ENCODE results near the gene SMARCB1. TPM values are rescaled to one million over a fixed set of nuclear protein-coding genes. Genes with fewer than 3 reads are reported as not detected.

Gene SMARCB1
- total and polyA plus RNA-seq, 2 donors (not counting 1 experiment from before 2014, with no cell fraction given): 20.5 to 86.4 TPM

DNA sequence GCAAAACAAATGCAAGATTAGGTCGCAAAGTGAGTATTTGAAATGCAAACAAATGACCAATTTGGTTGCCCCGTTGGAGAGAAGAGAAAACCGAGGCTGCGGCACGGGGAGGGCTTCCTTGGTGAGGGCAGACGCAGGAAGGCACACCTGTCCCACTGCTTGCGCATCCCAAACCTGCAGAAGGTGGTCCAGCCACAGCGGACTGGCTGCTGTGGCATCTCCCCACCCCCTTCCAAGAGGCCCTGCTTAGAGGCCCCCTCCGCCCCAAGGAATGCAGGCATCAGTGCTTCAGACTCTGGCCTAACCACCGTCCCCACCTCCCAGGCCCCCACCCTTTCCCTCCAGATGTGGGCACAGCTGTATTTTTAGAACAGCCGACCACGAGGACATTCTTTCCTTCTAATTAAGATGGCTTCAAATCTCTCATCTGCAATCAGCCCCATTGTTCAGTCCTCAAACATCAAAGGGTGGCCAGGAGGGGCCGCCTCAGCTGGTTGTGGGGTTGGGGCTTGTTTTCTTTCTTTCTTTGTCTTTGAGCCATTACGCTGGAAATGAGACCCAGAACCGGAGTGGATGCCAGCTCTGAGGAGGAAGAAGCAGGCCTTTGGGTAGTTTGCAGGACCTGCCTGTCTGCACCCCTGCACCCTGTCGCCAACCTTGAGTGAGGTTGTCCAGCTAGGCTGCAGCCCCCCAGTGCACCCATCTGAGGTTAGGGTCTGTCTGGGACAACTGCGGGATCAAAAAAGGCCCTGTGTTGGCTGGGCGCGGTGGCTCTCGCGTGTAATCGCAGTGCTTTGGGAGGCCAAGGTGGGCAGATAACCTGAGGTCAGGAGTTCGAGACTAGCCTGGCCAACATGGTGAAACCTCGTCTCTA lies 61.5 kb downstream of the SMARCB1 start:
- H3K9me3 ChIP-seq (ENCODE audit: control insufficient read depth, insufficient read depth, low read depth, low read length): no peaks in the 10 kb centered on the region
- H3K4me3 ChIP-seq (replicated peaks in 1 of 4; ENCODE audit: control extremely low read depth in 1 of 4, insufficient read depth in 1 of 4, low read depth in 3 of 4, low read length in 4 of 4): no peak overlapping the region
- no peaks in the 10 kb centered on the region for H4K20me1 ChIP-seq (ENCODE audit: control insufficient read depth, extremely low read depth, insufficient read depth, low read length)
- H3K36me3 ChIP-seq (ENCODE audit: control insufficient read depth, insufficient read depth, low read length): no peaks in the 10 kb centered on the region
- no peak overlapping the region for H3K9ac ChIP-seq (ENCODE audit: insufficient read depth, low read length)
- no peak for DNase-seq (ENCODE audit: low read depth in 2 of 2)
- no peaks in the 10 kb centered on the region for H3K79me2 ChIP-seq (ENCODE audit: control insufficient read depth, insufficient read depth, low read length)
- no peak overlapping the region for H3K27ac ChIP-seq (ENCODE audit: insufficient read depth, low read length)
- H3K4me2 ChIP-seq (ENCODE audit: extremely low read depth, insufficient read depth, low read length): no peak overlapping the region
- H3K27me3 ChIP-seq (ENCODE audit: control insufficient read depth, insufficient read depth, low read length): no peaks in the 10 kb centered on the region
- no peak overlapping the region for H2AFZ ChIP-seq (ENCODE audit: low read length)
- TF ChIP-seq EZH2 (IDR thresholded peaks at IDR 0.05; ENCODE audit: low read length, missing control alignments): no peak
- TF ChIP-seq, protein P1, sequence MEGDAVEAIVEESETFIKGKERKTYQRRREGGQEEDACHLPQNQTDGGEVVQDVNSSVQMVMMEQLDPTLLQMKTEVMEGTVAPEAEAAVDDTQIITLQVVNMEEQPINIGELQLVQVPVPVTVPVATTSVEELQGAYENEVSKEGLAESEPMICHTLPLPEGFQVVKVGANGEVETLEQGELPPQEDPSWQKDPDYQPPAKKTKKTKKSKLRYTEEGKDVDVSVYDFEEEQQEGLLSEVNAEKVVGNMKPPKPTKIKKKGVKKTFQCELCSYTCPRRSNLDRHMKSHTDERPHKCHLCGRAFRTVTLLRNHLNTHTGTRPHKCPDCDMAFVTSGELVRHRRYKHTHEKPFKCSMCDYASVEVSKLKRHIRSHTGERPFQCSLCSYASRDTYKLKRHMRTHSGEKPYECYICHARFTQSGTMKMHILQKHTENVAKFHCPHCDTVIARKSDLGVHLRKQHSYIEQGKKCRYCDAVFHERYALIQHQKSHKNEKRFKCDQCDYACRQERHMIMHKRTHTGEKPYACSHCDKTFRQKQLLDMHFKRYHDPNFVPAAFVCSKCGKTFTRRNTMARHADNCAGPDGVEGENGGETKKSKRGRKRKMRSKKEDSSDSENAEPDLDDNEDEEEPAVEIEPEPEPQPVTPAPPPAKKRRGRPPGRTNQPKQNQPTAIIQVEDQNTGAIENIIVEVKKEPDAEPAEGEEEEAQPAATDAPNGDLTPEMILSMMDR (conservative IDR thresholded peaks at IDR 0.05 in 1 of 2, IDR thresholded peaks at IDR 0.05 in 1 of 2; ENCODE audit: low read depth in 1 of 2, low read length in 2 of 2): no peak
- peaks cover 12% of the 10 kb centered on the region for H3K4me1 ChIP-seq (ENCODE audit: control insufficient read depth, extremely low read depth, insufficient read depth, low read length)

DNA sequence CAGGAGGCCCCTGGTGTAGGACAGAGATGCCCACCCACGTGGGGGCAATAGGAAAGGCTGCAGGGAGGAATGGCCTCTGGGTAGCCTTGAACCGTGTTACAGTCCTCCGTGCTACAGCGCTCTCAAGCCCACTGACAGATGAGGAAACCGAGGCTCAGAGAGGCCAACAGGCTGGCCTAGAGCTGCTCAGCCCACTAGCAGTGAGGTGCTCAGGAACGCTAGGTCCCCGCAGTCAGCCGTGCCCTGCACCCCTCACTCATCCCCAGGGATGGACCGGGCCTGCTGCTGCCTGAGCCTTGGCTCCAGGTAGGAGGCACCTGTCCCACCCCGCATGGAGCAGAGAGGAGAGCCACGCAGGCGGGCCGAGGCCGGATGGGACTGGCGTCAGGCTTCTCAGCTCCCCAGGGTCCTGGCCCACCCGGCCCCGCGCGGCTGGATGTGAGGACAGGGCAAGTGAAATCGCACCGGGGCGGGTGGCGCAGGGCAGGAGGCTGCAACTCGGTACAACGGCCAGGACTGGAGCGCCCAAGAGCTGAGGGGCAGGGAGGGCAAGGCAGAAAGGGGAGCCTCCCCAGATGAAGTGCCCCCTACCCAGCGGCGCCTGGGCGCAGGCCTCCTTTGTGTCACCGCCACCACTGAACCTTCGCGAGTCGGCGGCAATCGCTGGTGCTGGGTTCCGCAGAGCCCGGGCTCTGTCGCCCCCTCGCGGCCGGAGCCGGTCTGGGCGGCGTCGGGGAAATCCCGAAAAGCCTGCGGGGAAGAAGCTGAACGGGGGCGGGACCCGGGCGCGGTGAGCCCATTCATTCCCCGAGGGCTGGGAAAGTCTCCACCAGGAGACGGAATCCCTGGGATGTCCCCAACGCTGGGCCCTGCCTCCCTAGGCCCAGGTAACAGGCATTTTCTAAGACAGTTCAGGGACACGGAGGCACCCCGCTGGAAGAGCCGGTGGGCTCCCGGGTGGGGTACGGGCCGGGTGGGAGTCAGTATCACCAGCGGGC lies 62.5 kb downstream of the SMARCB1 start:
- no peak overlapping the region for H3K4me3 ChIP-seq (replicated peaks in 1 of 4; ENCODE audit: control extremely low read depth in 1 of 4, insufficient read depth in 1 of 4, low read depth in 3 of 4, low read length in 4 of 4)
- TF ChIP-seq EZH2 (IDR thresholded peaks at IDR 0.05; ENCODE audit: low read length, missing control alignments): no peak
- TF ChIP-seq, protein P1 (conservative IDR thresholded peaks at IDR 0.05 in 1 of 2, IDR thresholded peaks at IDR 0.05 in 1 of 2; ENCODE audit: low read depth in 1 of 2, low read length in 2 of 2): peak; percentile 79 to 92
- no peaks in the 10 kb centered on the region for H3K27me3 ChIP-seq (ENCODE audit: control insufficient read depth, insufficient read depth, low read length)
- H3K36me3 ChIP-seq (ENCODE audit: control insufficient read depth, insufficient read depth, low read length): no peaks in the 10 kb centered on the region
- DNase-seq (ENCODE audit: low read depth in 2 of 2): peak; percentile 55 to 57
- H2AFZ ChIP-seq (ENCODE audit: low read length): peak overlapping the region; percentile 56
- H4K20me1 ChIP-seq (ENCODE audit: control insufficient read depth, extremely low read depth, insufficient read depth, low read length): no peaks in the 10 kb centered on the region
- H3K27ac ChIP-seq (ENCODE audit: insufficient read depth, low read length): no peak overlapping the region
- peak overlapping the region; percentile 58 for H3K4me2 ChIP-seq (ENCODE audit: extremely low read depth, insufficient read depth, low read length)
- no peaks in the 10 kb centered on the region for H3K9me3 ChIP-seq (ENCODE audit: control insufficient read depth, insufficient read depth, low read depth, low read length)
- peak overlapping the region; percentile 1 for H3K9ac ChIP-seq (ENCODE audit: insufficient read depth, low read length)
- no peaks in the 10 kb centered on the region for H3K79me2 ChIP-seq (ENCODE audit: control insufficient read depth, insufficient read depth, low read length)
- peaks cover 12% of the 10 kb centered on the region for H3K4me1 ChIP-seq (ENCODE audit: control insufficient read depth, extremely low read depth, insufficient read depth, low read length)

DNA sequence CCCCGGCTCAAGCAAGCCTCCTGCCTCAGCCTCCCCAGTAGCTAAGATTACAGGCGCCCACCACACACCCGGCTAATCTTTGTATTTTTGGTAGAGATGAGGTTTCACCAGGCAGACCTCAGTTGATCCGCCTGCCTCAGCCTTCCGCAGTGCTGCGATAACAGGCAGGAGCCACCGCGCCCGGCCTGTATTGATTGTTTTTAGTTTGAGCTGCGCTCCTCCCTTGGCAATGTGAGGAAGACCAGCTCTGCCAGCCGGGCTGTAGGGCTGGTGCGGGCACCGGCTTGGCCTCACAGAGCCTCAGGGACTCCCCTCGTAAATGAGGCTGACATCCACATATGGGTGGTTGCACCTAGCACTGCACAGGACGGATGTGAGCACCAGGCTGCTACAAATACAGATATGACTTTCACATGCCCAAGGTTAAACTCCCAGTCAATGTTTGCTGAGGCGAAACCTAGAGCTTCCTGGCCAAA lies 63.4 kb downstream of the SMARCB1 start:
- H3K9me3 ChIP-seq (ENCODE audit: control insufficient read depth, insufficient read depth, low read depth, low read length): no peaks in the 10 kb centered on the region
- TF ChIP-seq, protein P1 (conservative IDR thresholded peaks at IDR 0.05 in 1 of 2, IDR thresholded peaks at IDR 0.05 in 1 of 2; ENCODE audit: low read depth in 1 of 2, low read length in 2 of 2): no peak
- no peak for TF ChIP-seq EZH2 (IDR thresholded peaks at IDR 0.05; ENCODE audit: low read length, missing control alignments)
- H3K27me3 ChIP-seq (ENCODE audit: control insufficient read depth, insufficient read depth, low read length): no peaks in the 10 kb centered on the region
- H3K36me3 ChIP-seq (ENCODE audit: control insufficient read depth, insufficient read depth, low read length): no peaks in the 10 kb centered on the region
- H2AFZ ChIP-seq (ENCODE audit: low read length): no peak overlapping the region
- H3K4me1 ChIP-seq (ENCODE audit: control insufficient read depth, extremely low read depth, insufficient read depth, low read length): peaks cover 12% of the 10 kb centered on the region
- H3K27ac ChIP-seq (ENCODE audit: insufficient read depth, low read length): no peak overlapping the region
- no peak overlapping the region for H3K4me2 ChIP-seq (ENCODE audit: extremely low read depth, insufficient read depth, low read length)
- no peaks in the 10 kb centered on the region for H3K79me2 ChIP-seq (ENCODE audit: control insufficient read depth, insufficient read depth, low read length)
- H3K4me3 ChIP-seq (replicated peaks in 1 of 4; ENCODE audit: control extremely low read depth in 1 of 4, insufficient read depth in 1 of 4, low read depth in 3 of 4, low read length in 4 of 4): no peak overlapping the region
- no peak overlapping the region for H3K9ac ChIP-seq (ENCODE audit: insufficient read depth, low read length)
- H4K20me1 ChIP-seq (ENCODE audit: control insufficient read depth, extremely low read depth, insufficient read depth, low read length): no peaks in the 10 kb centered on the region
- no peak for DNase-seq (ENCODE audit: low read depth in 2 of 2)

All from fibroblast of lung (primary cell).